Measurements from ENCODE around the gene RGP1.

The RGP1 gene

GRCh38 chr9:35738924-35739323, 10.2 kb upstream of the RGP1 start:
- Histone ChIP-seq H3K79me2 (ENCODE audit: low read length) (no peaks in the 10 kb centered on the region; the same call in 1 of the 2 replicates), H3K9me3 (ENCODE audit: insufficient read depth, low read length) (no peaks in the 10 kb centered on the region), H3K4me3 (ENCODE audit: low read length) (no peak overlapping the region), H3K9ac (ENCODE audit: low read length) (no peak overlapping the region), H3K36me3 (replicated peaks; ENCODE audit: low read depth, low read length) (peaks cover 42% of the 10 kb centered on the region), H4K20me1 (ENCODE audit: insufficient read depth, low read length) (no peaks in the 10 kb centered on the region), H3K27me3 (ENCODE audit: low read depth, low read length) (no peaks in the 10 kb centered on the region), H3K4me1 (ENCODE audit: low read length) (0 out of 2 replicates have a peak, but pooled peaks cover 2% of the 10 kb centered on the region), H3K4me2 (ENCODE audit: low read length) (no peak overlapping the region), H3K27ac (ENCODE audit: low read length) (no peak overlapping the region), H2AFZ (ENCODE audit: low read depth, low read length) (no peak overlapping the region)
- TF ChIP-seq CTCF (IDR thresholded peaks at IDR 0.05; ENCODE audit: low read depth, low read length) = no peak
- no peak for TF ChIP-seq EZH2phosphoT487 (IDR thresholded peaks at IDR 0.05; ENCODE audit: low read depth)

GRCh38 chr9:35740243-35740642, 8.8 kb upstream of the RGP1 start:
- Histone ChIP-seq H3K4me3 (ENCODE audit: low read length) (no peak overlapping the region), H3K4me1 (ENCODE audit: low read length) (no peaks in the 10 kb centered on the region), H3K9ac (ENCODE audit: low read length) (no peak overlapping the region), H2AFZ (ENCODE audit: low read depth, low read length) (no peak overlapping the region), H3K9me3 (ENCODE audit: insufficient read depth, low read length) (no peaks in the 10 kb centered on the region), H3K79me2 (ENCODE audit: low read length) (peaks cover 4% of the 10 kb centered on the region; the same call in 1 of the 2 replicates), H3K4me2 (ENCODE audit: low read length) (no peak overlapping the region), H3K27me3 (ENCODE audit: low read depth, low read length) (no peaks in the 10 kb centered on the region), H3K36me3 (replicated peaks; ENCODE audit: low read depth, low read length) (peaks cover 50% of the 10 kb centered on the region), H4K20me1 (ENCODE audit: insufficient read depth, low read length) (no peaks in the 10 kb centered on the region), H3K27ac (ENCODE audit: low read length) (no peak overlapping the region)
- TF ChIP-seq EZH2phosphoT487 (IDR thresholded peaks at IDR 0.05; ENCODE audit: low read depth) (no peak), CTCF (IDR thresholded peaks at IDR 0.05; ENCODE audit: low read depth, low read length) (no peak)

- Histone ChIP-seq H3K9ac (ENCODE audit: low read length) (no peak overlapping the region), H4K20me1 (ENCODE audit: insufficient read depth, low read length) (no peaks in the 10 kb centered on the region), H2AFZ (ENCODE audit: low read depth, low read length) (no peak overlapping the region), H3K4me2 (ENCODE audit: low read length) (no peak overlapping the region), H3K27me3 (ENCODE audit: low read depth, low read length) (no peaks in the 10 kb centered on the region), H3K27ac (ENCODE audit: low read length) (no peak overlapping the region), H3K36me3 (replicated peaks; ENCODE audit: low read depth, low read length) (peaks cover 46% of the 10 kb centered on the region), H3K4me1 (ENCODE audit: low read length) (peaks cover 10% of the 10 kb centered on the region), H3K9me3 (ENCODE audit: insufficient read depth, low read length) (no peaks in the 10 kb centered on the region), H3K4me3 (ENCODE audit: low read length) (no peak overlapping the region), H3K79me2 (ENCODE audit: low read length) (peaks cover 16% of the 10 kb centered on the region)
- no peak for TF ChIP-seq CTCF (IDR thresholded peaks at IDR 0.05; ENCODE audit: low read depth, low read length)
- no peak for TF ChIP-seq EZH2phosphoT487 (IDR thresholded peaks at IDR 0.05; ENCODE audit: low read depth)
Measured at GRCh38 chr9:35741740-35742139, 7.3 kb upstream of the RGP1 start.

GRCh38 chr9:35743452-35743851, 5.6 kb upstream of the RGP1 start:
- H3K9me3 ChIP-seq (ENCODE audit: insufficient read depth, low read length) = no peaks in the 10 kb centered on the region
- no peaks in the 10 kb centered on the region for H3K27me3 ChIP-seq (ENCODE audit: low read depth, low read length)
- peaks cover 33% of the 10 kb centered on the region for H3K79me2 ChIP-seq (ENCODE audit: low read length)
- H3K27ac ChIP-seq (ENCODE audit: low read length) = no peak overlapping the region
- H2AFZ ChIP-seq (ENCODE audit: low read depth, low read length) = no peak overlapping the region
- peaks cover 30% of the 10 kb centered on the region for H3K36me3 ChIP-seq (replicated peaks; ENCODE audit: low read depth, low read length)
- peaks cover 25% of the 10 kb centered on the region for H3K4me1 ChIP-seq (ENCODE audit: low read length)
- TF ChIP-seq EZH2phosphoT487 (IDR thresholded peaks at IDR 0.05; ENCODE audit: low read depth) (no peak), CTCF (IDR thresholded peaks at IDR 0.05; ENCODE audit: low read depth, low read length) (no peak)
- H3K4me2 ChIP-seq (ENCODE audit: low read length) = no peak overlapping the region
- H3K4me3 ChIP-seq (ENCODE audit: low read length) = no peak overlapping the region
- no peak overlapping the region for H3K9ac ChIP-seq (ENCODE audit: low read length)
- H4K20me1 ChIP-seq (ENCODE audit: insufficient read depth, low read length) = peaks cover 16% of the 10 kb centered on the region

Data from OCI-LY3 (cell line).